ENCODE measurements around the gene SEMA5A. TPM values are rescaled to one million over a fixed set of nuclear protein-coding genes. Genes with fewer than 3 reads are reported as not detected.

Gene SEMA5A
- total RNA-seq, 1 experiment from 2014 or later, result 6.5 TPM

GRCh38 chr5:9455826-9456434 lies 89.9 kb downstream of the SEMA5A start:
- no peak overlapping the region for H3K4me3 ChIP-seq (ENCODE audit: insufficient read depth, low read depth, low read length)
- DNase-seq, result peak; percentile 31

GRCh38 chr5:9454491-9454890 lies 91.4 kb downstream of the SEMA5A start:
- no peaks in the 10 kb centered on the region for H3K36me3 ChIP-seq (replicated peaks; ENCODE audit: control insufficient read depth, insufficient read depth, low read length)

More at GRCh38 chr5:9455826-9456434, 89.9 kb downstream of the SEMA5A start:
- Histone ChIP-seq H3K36me3 (replicated peaks; ENCODE audit: control insufficient read depth, insufficient read depth, low read length) (no peaks in the 10 kb centered on the region), H3K27me3 (ENCODE audit: control insufficient read depth, insufficient read depth, low read length) (no peaks in the 10 kb centered on the region)

GRCh38 chr5:9454012-9454481 lies 91.8 kb downstream of the SEMA5A start:
- H3K4me3 ChIP-seq (ENCODE audit: insufficient read depth, low read depth, low read length), result no peak overlapping the region

More at GRCh38 chr5:9454491-9454890, 91.4 kb downstream of the SEMA5A start:
- no peaks in the 10 kb centered on the region for H3K27me3 ChIP-seq (ENCODE audit: control insufficient read depth, insufficient read depth, low read length)
- no peak overlapping the region for H3K4me3 ChIP-seq (ENCODE audit: insufficient read depth, low read depth, low read length)
- no peak for DNase-seq

DNA sequence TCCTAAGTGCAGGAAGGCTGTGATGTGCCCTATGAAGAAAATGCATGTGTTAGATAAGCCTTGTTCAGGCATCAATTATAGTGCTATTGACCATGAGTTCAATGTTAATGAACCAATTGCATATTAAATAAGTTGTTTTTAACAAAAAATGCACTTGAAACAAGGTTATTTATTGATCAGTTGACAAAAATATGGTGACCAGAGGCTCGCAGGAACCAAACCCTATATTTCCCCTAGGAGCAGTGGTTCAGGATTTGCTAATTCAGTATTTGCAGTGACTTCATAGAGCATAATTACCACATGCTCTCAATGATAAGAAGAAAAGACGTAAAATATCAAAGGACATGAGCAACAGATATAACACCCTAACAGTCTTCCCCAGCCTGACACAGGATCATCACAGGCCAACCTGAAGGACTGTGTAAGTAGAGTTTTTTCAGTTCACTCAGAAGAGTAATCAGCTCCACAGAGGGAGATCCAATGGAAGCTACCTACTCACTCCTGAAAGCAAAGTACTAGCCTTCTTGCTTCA lies 92.3 kb downstream of the SEMA5A start:
- Histone ChIP-seq H3K36me3 (replicated peaks; ENCODE audit: control insufficient read depth, insufficient read depth, low read length) (no peaks in the 10 kb centered on the region), H3K4me3 (ENCODE audit: insufficient read depth, low read depth, low read length) (no peak overlapping the region), H3K27me3 (ENCODE audit: control insufficient read depth, insufficient read depth, low read length) (no peaks in the 10 kb centered on the region)
- no peak for DNase-seq

More at GRCh38 chr5:9454012-9454481, 91.8 kb downstream of the SEMA5A start:
- Histone ChIP-seq H3K36me3 (replicated peaks; ENCODE audit: control insufficient read depth, insufficient read depth, low read length) (no peaks in the 10 kb centered on the region), H3K27me3 (ENCODE audit: control insufficient read depth, insufficient read depth, low read length) (no peaks in the 10 kb centered on the region)
- no peak for DNase-seq

DNA sequence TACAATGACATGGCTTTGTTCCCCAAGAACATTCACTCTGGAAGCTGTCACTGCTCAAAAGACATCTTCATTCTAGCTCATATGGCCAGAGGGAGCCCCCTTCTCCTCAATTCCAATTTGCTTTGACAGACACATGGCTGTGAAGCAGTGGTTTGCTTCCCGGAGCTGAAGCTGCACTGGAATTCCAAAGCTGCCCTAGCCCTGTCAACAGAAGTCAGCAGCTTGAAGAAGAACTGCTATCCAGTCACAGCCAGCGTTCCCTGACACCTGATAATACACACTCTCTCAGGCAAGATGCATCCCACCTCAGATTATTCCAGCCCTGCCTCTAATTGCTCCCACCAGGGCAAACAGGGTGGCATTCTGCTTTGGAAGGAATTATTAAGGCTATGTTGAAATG lies 93.7 kb downstream of the SEMA5A start:
- no peaks in the 10 kb centered on the region for H3K27me3 ChIP-seq (ENCODE audit: control insufficient read depth, insufficient read depth, low read length)
- DNase-seq, result no peak
- H3K4me3 ChIP-seq (ENCODE audit: insufficient read depth, low read depth, low read length), result no peak overlapping the region
- H3K36me3 ChIP-seq (replicated peaks; ENCODE audit: control insufficient read depth, insufficient read depth, low read length), result no peaks in the 10 kb centered on the region

GRCh38 chr5:9451037-9451436 lies 94.8 kb downstream of the SEMA5A start:
- Histone ChIP-seq H3K27me3 (ENCODE audit: control insufficient read depth, insufficient read depth, low read length) (no peaks in the 10 kb centered on the region), H3K36me3 (replicated peaks; ENCODE audit: control insufficient read depth, insufficient read depth, low read length) (no peaks in the 10 kb centered on the region), H3K4me3 (ENCODE audit: insufficient read depth, low read depth, low read length) (no peak overlapping the region)
- DNase-seq, result no peak

- Histone ChIP-seq H3K27me3 (ENCODE audit: control insufficient read depth, insufficient read depth, low read length) (no peaks in the 10 kb centered on the region), H3K36me3 (replicated peaks; ENCODE audit: control insufficient read depth, insufficient read depth, low read length) (no peaks in the 10 kb centered on the region), H3K4me3 (ENCODE audit: insufficient read depth, low read depth, low read length) (no peak overlapping the region)
- no peak for DNase-seq
These were observed 98.2 kb downstream of the SEMA5A start for GRCh38 chr5:9447691-9448090.

- Histone ChIP-seq H3K4me3 (ENCODE audit: insufficient read depth, low read depth, low read length) (no peak overlapping the region), H3K36me3 (replicated peaks; ENCODE audit: control insufficient read depth, insufficient read depth, low read length) (no peaks in the 10 kb centered on the region), H3K27me3 (ENCODE audit: control insufficient read depth, insufficient read depth, low read length) (no peaks in the 10 kb centered on the region)
- DNase-seq, result no peak
These were observed 100.0 kb downstream of the SEMA5A start for GRCh38 chr5:9445826-9446388.

- Histone ChIP-seq H3K4me3 (ENCODE audit: insufficient read depth, low read depth, low read length) (no peak overlapping the region), H3K27me3 (ENCODE audit: control insufficient read depth, insufficient read depth, low read length) (no peaks in the 10 kb centered on the region), H3K36me3 (replicated peaks; ENCODE audit: control insufficient read depth, insufficient read depth, low read length) (no peaks in the 10 kb centered on the region)
- no peak for DNase-seq
These were observed 101.5 kb downstream of the SEMA5A start for GRCh38 chr5:9444346-9444745.

DNA sequence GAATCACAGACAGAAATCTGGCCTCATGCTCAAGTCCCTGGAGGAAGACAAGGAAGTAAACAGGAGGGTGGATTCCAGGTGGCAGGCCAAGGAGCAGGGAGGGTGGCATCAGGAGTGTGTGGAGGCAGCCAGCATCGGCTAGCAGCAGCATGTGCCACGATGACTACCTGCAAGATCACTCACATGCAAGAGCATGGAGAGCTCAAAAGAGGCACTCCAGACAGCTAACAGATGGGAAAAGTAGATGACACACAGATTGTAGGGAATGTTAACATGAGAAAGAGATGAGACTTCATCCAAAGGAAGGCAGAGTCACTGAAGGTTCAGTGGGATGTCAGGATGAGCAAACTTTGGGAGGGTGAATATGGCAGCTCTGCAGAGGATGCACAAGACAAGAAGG lies 104.3 kb downstream of the SEMA5A start:
- no peaks in the 10 kb centered on the region for H3K36me3 ChIP-seq (replicated peaks; ENCODE audit: control insufficient read depth, insufficient read depth, low read length)
- no peak overlapping the region for H3K4me3 ChIP-seq (ENCODE audit: insufficient read depth, low read depth, low read length)
- H3K27me3 ChIP-seq (ENCODE audit: control insufficient read depth, insufficient read depth, low read length), result no peaks in the 10 kb centered on the region
- no peak for DNase-seq

GRCh38 chr5:9440517-9440916 lies 105.4 kb downstream of the SEMA5A start:
- H3K27me3 ChIP-seq (ENCODE audit: control insufficient read depth, insufficient read depth, low read length), result no peaks in the 10 kb centered on the region
- H3K4me3 ChIP-seq (ENCODE audit: insufficient read depth, low read depth, low read length), result no peak overlapping the region
- no peaks in the 10 kb centered on the region for H3K36me3 ChIP-seq (replicated peaks; ENCODE audit: control insufficient read depth, insufficient read depth, low read length)
- DNase-seq, result no peak

GRCh38 chr5:9439531-9440292 lies 106.2 kb downstream of the SEMA5A start:
- H3K27me3 ChIP-seq (ENCODE audit: control insufficient read depth, insufficient read depth, low read length), result no peaks in the 10 kb centered on the region
- H3K4me3 ChIP-seq (ENCODE audit: insufficient read depth, low read depth, low read length), result no peak overlapping the region
- no peak for DNase-seq
- H3K36me3 ChIP-seq (replicated peaks; ENCODE audit: control insufficient read depth, insufficient read depth, low read length), result no peaks in the 10 kb centered on the region

GRCh38 chr5:9438596-9439354 lies 107.1 kb downstream of the SEMA5A start:
- DNase-seq, result no peak
- Histone ChIP-seq H3K4me3 (ENCODE audit: insufficient read depth, low read depth, low read length) (no peak overlapping the region), H3K36me3 (replicated peaks; ENCODE audit: control insufficient read depth, insufficient read depth, low read length) (no peaks in the 10 kb centered on the region), H3K27me3 (ENCODE audit: control insufficient read depth, insufficient read depth, low read length) (no peaks in the 10 kb centered on the region)

DNA sequence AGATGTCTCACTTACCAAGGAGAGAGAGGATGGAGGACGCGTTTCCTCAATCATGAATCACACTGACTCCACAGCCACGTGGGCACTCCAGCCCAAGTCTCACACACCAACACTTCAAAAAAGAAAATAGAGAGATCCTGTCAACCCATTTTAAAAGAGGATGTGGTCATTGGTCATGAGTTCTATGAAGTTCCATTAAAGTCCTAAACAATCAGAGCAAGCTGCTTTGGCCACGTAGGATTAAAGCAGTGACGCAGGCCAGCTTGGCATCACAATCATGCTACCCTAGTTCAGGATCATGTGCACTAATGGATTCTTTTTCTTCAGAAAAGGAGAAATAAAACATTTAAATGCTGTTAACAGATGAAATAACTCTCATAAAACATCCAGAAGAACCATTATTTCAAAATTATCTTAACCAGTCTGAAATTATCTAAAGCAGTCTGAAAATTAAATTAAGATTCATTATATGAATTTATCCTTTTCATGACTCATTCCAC lies 108.1 kb downstream of the SEMA5A start:
- no peak for DNase-seq

More for the DNA sequence above, 108.1 kb downstream of the SEMA5A start:
- Histone ChIP-seq H3K27me3 (ENCODE audit: control insufficient read depth, insufficient read depth, low read length) (no peaks in the 10 kb centered on the region), H3K36me3 (replicated peaks; ENCODE audit: control insufficient read depth, insufficient read depth, low read length) (no peaks in the 10 kb centered on the region), H3K4me3 (ENCODE audit: insufficient read depth, low read depth, low read length) (no peak overlapping the region)

Measured in H7 (cell line).